Keratinocyte (primary cell): ENCODE measurements around the gene TPCN1. TPM values are rescaled to one million over a fixed set of nuclear protein-coding genes. Genes with fewer than 3 reads are reported as not detected.

Source experiments
- DNase-seq: peaks from one replicate; pipeline ENCODE4 v3.0.0-alpha.2; 2011; ENCODE audit warnings: low read depth, missing footprints, low spot score
- FAIRE-seq: peaks from 2 replicates; lab custom pipeline; 2011; peaks lifted over from hg19 to GRCh38; lab: Jason Lieb, UNC
- H2AFZ ChIP-seq: 2 replicates; pipeline ENCODE4 v1.6.0; 2012; ENCODE audit warnings: low read length, control low read depth, inconsistent platforms; ENCODE audit not compliant: control insufficient read depth
- H3K27ac ChIP-seq: 2 replicates; pipeline ENCODE4 v1.5.1; 2011; ENCODE audit warnings: low read length; ENCODE audit not compliant: control insufficient read depth, insufficient read depth
- H3K27me3 ChIP-seq: 3 replicates; pipeline ENCODE4 v1.6.0; 2011; ENCODE audit warnings: low read length; ENCODE audit not compliant: control insufficient read depth, insufficient read depth; ENCODE audit errors: extremely low read depth
- H3K36me3 ChIP-seq, 2 experiments: 2 replicates in 1 of 2; 3 replicates in 1 of 2; pipeline ENCODE4 v1.5.1; 2011; ENCODE audit warnings: low read length in 2 of 2, mild to moderate bottlenecking in 1 of 2; ENCODE audit not compliant: control insufficient read depth in 2 of 2, insufficient read depth in 2 of 2; ENCODE audit errors: extremely low read depth in 1 of 2
- H3K4me1 ChIP-seq: 3 replicates; pipeline ENCODE4 v1.5.1; 2011; ENCODE audit warnings: low read length; ENCODE audit not compliant: control insufficient read depth, insufficient read depth; ENCODE audit errors: extremely low read depth
- H3K4me2 ChIP-seq: 3 replicates; pipeline ENCODE4 v1.6.0; 2011; ENCODE audit warnings: low read depth, low read length; ENCODE audit not compliant: control insufficient read depth, insufficient read depth; ENCODE audit errors: extremely low read depth
- H3K4me3 ChIP-seq, 3 experiments: fragments of 200-600 bp in 1 of 3; sonication (generic) in 1 of 3; 2 replicates in 2 of 3; 3 replicates in 1 of 3; pipeline ENCODE4 v1.5.1; 2011 to 2016; ENCODE audit warnings: low read length in 3 of 3, mild to moderate bottlenecking in 3 of 3, control low read depth in 2 of 3, inconsistent platforms in 1 of 3, low read depth in 1 of 3, mixed read lengths in 1 of 3, mixed run types in 1 of 3, moderate library complexity in 1 of 3; ENCODE audit not compliant: control insufficient read depth in 2 of 3, insufficient read depth in 2 of 3; ENCODE audit errors: extremely low read depth in 1 of 3
- H3K79me2 ChIP-seq: 2 replicates; pipeline ENCODE4 v1.6.0; 2012; ENCODE audit warnings: low read length; ENCODE audit not compliant: control insufficient read depth, insufficient read depth
- H3K9ac ChIP-seq: 3 replicates; pipeline ENCODE4 v1.6.0; 2011; ENCODE audit warnings: low read length; ENCODE audit not compliant: control insufficient read depth, insufficient read depth; ENCODE audit errors: extremely low read depth
- H3K9me1 ChIP-seq: 3 replicates; pipeline ENCODE4 v1.6.0; 2011; ENCODE audit warnings: low read length; ENCODE audit not compliant: control insufficient read depth, insufficient read depth; ENCODE audit errors: extremely low read depth
- H3K9me3 ChIP-seq: 2 replicates; pipeline ENCODE4 v1.5.1; 2012; ENCODE audit warnings: low read depth, low read length; ENCODE audit not compliant: control insufficient read depth
- H4K20me1 ChIP-seq: 3 replicates; pipeline ENCODE4 v1.6.0; 2011; ENCODE audit warnings: low read length; ENCODE audit not compliant: control insufficient read depth, insufficient read depth; ENCODE audit errors: extremely low read depth
- EZH2 ChIP-seq: IDR thresholded peaks from one replicate; pipeline ENCODE4 v1.6.1; 2012; ENCODE audit warnings: inconsistent platforms, mild to moderate bottlenecking, low read length, moderate library complexity
- dilution Hi-C: fragments of 300-500 bp; cut with MboI; formaldehyde crosslinking; loops from one replicate; pipeline ENCODE4 v1.7.0; 2020; ENCODE audit warnings: low sequenced_read_pairs; ENCODE audit not compliant: extremely low pct_ligation_motif_present
- polyA plus RNA-seq, 5 experiments: library from polyadenylated mRNA; depleted of rRNA in 3 of 5; stranded (reverse) in 3 of 5; stranded (forward) in 1 of 5; unstranded in 1 of 5; fragments of >200 nt; gene quantifications; 1 replicate in 1 of 5; 2 replicates in 3 of 5; 3 replicates in 1 of 5; pipeline versions ENCODE4 v1.2.1 to v1.2.3, GENCODE V29; 2011 to 2012; ENCODE audit warnings: missing spikeins in 2 of 5, low read depth in 1 of 5, low replicate concordance in 1 of 5
- TF ChIP-seq, protein P1 (sequence below), 3 experiments: IDR thresholded peaks in 1 of 3; conservative IDR thresholded peaks in 1 of 3; optimal IDR thresholded peaks in 1 of 3; 2 replicates in 2 of 3; 3 replicates in 1 of 3; pipeline versions ENCODE3 to v1.5.1; 2011; ENCODE audit warnings: low read length in 3 of 3, mild to moderate bottlenecking in 3 of 3, moderate library complexity in 2 of 3, control low read depth in 1 of 3, inconsistent platforms in 1 of 3; ENCODE audit not compliant: insufficient read depth in 2 of 3; ENCODE audit errors: extremely low read depth in 1 of 3

The TPCN1 gene
- polyA plus RNA-seq, 1 donor (not counting 4 experiments of a cell fraction or from before 2014, with no cell fraction given), result 6.8 TPM

DNA sequence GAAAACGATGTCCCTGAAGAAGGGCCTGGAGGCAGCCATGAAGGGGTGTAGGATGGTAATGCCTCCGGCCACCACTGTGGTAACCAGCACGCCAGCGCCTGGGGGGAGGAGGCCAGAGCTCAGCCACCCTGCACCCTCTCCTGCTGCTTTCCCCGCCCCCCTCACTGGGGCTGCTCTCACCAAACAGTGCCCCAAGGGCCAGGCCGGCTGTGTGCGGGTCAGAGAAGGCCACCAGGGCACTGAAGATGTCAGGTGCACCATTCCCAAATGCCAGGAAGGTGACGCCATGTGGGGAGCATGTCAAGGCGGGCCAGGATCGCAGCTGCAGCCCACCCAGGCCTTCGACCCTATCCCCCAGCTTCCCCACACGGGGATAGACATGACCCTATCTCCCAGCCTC, 99.1 kb downstream of the TPCN1 start:
- Histone ChIP-seq H3K9me1 (no peaks in the 10 kb centered on the region), H3K36me3 (peaks cover 10 to 16% of the 10 kb centered on the region in 2 experiments), H4K20me1 (no peaks in the 10 kb centered on the region), H3K4me1 (no peaks in the 10 kb centered on the region), H3K27me3 (no peaks in the 10 kb centered on the region), H3K4me2 (no peak overlapping the region), H2AFZ (no peak overlapping the region), H3K27ac (no peak overlapping the region), H3K9ac (no peak overlapping the region), H3K4me3 (no peak overlapping the region), H3K9me3 (no peaks in the 10 kb centered on the region), H3K79me2 (no peaks in the 10 kb centered on the region)
- FAIRE-seq (no peak), DNase-seq (no peak)
- dilution Hi-C loops, result no loop called here
- no peak for TF ChIP-seq EZH2
- TF ChIP-seq, protein P1, sequence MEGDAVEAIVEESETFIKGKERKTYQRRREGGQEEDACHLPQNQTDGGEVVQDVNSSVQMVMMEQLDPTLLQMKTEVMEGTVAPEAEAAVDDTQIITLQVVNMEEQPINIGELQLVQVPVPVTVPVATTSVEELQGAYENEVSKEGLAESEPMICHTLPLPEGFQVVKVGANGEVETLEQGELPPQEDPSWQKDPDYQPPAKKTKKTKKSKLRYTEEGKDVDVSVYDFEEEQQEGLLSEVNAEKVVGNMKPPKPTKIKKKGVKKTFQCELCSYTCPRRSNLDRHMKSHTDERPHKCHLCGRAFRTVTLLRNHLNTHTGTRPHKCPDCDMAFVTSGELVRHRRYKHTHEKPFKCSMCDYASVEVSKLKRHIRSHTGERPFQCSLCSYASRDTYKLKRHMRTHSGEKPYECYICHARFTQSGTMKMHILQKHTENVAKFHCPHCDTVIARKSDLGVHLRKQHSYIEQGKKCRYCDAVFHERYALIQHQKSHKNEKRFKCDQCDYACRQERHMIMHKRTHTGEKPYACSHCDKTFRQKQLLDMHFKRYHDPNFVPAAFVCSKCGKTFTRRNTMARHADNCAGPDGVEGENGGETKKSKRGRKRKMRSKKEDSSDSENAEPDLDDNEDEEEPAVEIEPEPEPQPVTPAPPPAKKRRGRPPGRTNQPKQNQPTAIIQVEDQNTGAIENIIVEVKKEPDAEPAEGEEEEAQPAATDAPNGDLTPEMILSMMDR (optimal IDR thresholded peaks at IDR 0.05 in 1 of 3, IDR thresholded peaks at IDR 0.05 in 1 of 3, conservative IDR thresholded peaks at IDR 0.05 in 1 of 3; ENCODE audit: extremely low read depth in 1 of 3, insufficient read depth in 2 of 3, low read length in 3 of 3), result no peak

GRCh38 chr12:113322343-113322742, 101.1 kb downstream of the TPCN1 start:
- Histone ChIP-seq H3K9me3 (no peaks in the 10 kb centered on the region), H3K4me2 (no peak overlapping the region), H3K9me1 (no peaks in the 10 kb centered on the region), H3K4me1 (no peaks in the 10 kb centered on the region), H4K20me1 (no peaks in the 10 kb centered on the region), H3K4me3 (no peak overlapping the region), H3K9ac (no peak overlapping the region), H2AFZ (no peak overlapping the region), H3K27me3 (no peaks in the 10 kb centered on the region), H3K79me2 (no peaks in the 10 kb centered on the region), H3K36me3 (peaks cover 10 to 14% of the 10 kb centered on the region in 2 experiments), H3K27ac (no peak overlapping the region)
- no peak for FAIRE-seq
- dilution Hi-C loops, result no loop called here
- no peak for DNase-seq
- TF ChIP-seq EZH2, result no peak
- TF ChIP-seq, protein P1 (optimal IDR thresholded peaks at IDR 0.05 in 1 of 3, IDR thresholded peaks at IDR 0.05 in 1 of 3, conservative IDR thresholded peaks at IDR 0.05 in 1 of 3; ENCODE audit: extremely low read depth in 1 of 3, insufficient read depth in 2 of 3, low read length in 3 of 3), result no peak
